Bone marrow (tissue), 2 donors: ENCODE data around the gene RALB.
"Not testable (repeated sequence)": the region's sequence is repeated elsewhere in the genome, so short reads cannot be mapped to it uniquely, and the experiment has no call there.

ENCODE experiments used
- DNase-seq, 2 donors: peaks; one replicate each; lab custom pipeline; 2025; lab: John Stamatoyannopoulos, UW

RALB gene

DNA sequence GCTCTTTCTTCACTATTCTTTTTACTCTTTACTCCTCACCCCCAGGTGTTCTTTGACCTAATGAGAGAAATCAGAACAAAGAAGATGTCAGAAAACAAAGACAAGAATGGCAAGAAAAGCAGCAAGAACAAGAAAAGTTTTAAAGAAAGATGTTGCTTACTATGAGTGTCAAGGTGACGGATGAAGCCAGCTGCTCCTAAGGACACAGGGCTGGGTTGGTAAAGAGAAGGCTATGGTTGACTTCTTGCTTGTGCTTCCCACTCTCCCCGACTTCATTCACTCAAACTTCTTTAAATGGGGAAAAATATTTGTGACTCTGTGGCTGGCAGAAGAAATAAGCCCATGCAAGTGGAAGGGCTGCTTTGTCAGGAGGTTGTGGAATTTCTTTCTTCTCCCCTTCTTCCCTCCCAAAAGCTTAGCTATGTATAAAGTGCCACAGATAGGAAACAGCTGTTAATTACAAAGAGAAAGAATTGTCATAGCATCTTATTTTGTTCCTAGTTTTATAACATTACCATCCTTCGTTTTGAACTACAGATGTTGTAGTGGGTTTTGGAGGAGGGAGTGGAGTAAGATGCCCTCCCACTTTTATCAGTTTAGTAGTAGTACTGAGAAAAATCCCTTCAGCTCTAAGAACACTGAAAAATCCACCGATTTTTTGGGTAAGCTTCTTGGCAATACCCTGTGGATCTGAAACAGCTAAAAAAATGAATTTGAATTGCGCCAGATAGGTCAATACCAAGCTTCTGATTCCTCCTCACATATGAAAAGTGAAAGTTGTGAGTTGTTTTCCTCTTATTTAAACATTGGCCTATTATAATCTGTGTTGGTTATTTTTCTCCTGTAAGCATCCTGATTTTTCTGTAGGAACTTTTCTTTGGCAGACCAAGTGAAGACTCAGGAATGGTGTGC lies 40.7 kb downstream of the RALB start:
- no peak for DNase-seq

DNA sequence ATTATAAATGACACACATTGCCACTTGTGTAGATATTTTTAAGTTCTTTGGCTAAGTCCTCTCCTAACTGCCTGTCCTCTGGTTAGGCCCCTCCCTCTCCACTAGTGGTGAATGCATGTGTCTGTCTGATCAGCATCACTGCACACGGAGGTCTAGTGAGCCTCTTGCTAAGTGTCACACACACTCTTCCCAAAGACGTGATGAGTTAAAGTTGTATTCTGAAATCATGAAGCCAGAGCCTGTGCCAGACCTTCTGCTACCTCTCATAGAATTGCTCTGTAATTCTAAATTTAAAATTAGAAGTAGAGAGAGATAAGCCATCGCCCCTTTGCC lies 41.3 kb downstream of the RALB start:
- no peak for DNase-seq

GRCh38 chr2:120298173-120298835 lies 45.7 kb downstream of the RALB start:
- no peak for DNase-seq

DNA sequence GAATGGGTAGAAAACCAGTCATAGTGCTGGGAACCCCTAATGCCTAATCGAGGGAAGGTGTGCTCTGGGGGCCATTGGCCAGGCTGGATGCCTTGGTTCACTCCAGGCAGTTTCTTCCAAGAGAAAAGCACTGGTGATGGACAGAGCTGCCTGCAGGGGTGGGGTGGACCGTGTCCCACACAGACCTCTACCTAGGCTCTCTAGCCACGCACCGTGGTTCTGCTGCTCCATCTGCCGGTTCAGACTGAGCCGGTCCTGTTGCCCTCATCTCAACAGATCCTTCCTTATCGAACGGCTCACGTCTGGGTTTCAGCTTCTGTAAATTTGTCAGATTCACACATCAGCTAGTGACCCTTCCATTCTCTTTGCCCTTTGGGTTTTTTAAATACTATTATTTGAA lies 46.4 kb downstream of the RALB start:
- no peak for DNase-seq

DNA sequence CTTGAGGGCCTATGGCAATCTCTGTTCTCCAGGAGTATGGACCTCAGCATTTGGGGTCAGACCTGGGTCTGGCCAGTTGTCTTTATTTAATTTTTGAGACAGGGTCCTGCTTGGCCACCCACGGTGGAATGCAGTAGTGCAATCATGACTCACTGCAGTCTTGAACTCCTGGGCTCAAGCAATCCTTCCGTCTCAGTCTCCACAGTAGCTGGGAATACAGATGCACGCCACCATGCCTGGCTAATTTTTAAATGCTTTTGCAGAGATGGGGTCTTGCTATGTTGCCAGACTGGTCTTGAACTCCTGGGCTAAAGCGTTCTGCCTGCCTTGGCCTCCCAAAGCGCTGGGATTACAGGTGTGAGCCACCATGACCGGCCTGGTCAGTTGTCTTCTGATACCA lies 46.9 kb downstream of the RALB start:
- DNase-seq: no peak

GRCh38 chr2:120300385-120300784 lies 47.7 kb downstream of the RALB start:
- no peak for DNase-seq

DNA sequence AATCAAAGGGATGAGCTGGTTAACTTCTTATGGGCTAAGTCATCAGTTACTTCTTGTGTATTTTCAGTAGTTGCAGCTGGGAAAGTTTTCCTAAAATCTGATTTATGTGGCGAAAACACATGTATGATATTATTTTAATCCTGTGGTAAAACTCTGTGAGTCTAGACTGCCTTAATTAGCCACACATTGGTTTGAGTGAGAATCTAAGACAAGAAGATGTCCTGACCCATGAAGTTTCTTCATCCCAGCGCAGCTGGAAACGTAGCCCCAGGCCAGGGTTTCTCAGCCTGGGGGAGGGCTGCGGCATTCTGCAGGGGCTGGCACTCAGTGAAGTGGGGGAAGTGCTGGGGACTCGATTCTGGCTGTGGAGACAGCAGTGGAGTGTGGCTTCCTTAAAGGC lies 48.6 kb downstream of the RALB start:
- DNase-seq: no peak

GRCh38 chr2:120302301-120302700 lies 49.6 kb downstream of the RALB start:
- DNase-seq: no peak

DNA sequence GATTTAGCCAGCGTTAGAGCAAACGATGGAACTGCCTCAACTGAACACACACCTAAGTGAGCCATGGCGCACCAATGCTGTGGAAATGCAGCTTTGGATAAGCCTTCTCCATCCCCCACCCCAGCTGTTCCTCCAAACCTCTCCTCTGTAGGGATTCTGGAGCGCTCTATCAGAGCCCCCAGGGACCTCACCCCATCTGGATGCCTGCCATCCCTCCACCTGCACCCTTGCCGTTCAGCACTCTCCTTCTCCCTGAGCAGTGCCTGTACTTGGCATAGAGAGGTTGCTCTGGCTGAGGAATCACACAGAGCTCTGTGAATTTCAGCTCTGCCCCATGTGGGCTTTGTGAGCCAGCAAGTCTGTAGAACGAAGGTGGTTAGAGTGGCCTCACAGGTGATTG lies 50.5 kb downstream of the RALB start:
- DNase-seq: no peak

DNA sequence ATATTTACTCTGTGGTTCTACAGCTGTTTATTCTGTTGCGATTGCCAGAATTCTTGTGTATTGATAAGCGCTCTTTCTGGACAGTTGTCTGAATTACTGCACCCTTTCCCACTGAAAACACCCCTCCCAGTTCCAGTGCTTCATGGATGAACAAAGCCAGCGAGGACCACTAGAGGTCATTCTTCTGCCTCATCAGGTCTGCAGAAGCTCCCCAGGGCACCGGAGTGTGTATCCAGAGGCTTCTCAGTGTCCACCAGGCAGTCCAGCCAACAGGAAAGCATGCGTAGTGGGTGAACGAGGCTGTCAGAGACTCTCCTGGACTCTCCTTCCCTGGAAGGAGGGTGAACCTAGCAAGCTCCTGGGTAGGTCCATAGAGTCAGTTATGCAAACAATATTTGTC lies 52.6 kb downstream of the RALB start:
- no peak for DNase-seq

DNA sequence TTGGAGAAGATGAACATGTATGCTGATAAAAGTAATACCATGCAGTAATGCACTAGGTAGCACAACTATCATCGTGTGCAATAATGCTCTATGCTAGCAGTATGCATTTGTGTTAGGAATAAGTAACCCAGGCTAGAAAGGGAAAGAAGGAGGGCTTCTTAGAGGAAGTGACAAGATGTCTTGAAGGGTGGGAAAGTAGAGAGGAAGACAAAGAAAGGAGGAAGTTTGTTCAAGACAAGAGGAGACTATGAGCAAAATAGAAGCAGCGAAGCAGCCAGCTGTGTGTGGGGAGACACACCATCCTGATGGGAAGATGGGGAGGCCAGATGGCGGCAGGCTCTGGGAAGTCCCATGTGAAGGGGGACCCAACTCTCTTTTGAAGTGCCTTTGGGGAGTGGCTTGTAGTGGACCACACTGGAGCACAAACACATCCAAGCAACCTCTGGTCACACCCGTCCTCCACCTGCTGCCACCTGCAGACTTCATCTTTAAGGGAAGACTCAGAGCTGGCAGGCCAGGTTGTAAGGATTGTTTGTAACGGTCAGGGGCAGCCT lies 53.4 kb downstream of the RALB start:
- peak in 1 of 2 donors; percentile 28 for DNase-seq

- no peak for DNase-seq
Observed at GRCh38 chr2:120307482-120307881, 54.8 kb downstream of the RALB start.

DNA sequence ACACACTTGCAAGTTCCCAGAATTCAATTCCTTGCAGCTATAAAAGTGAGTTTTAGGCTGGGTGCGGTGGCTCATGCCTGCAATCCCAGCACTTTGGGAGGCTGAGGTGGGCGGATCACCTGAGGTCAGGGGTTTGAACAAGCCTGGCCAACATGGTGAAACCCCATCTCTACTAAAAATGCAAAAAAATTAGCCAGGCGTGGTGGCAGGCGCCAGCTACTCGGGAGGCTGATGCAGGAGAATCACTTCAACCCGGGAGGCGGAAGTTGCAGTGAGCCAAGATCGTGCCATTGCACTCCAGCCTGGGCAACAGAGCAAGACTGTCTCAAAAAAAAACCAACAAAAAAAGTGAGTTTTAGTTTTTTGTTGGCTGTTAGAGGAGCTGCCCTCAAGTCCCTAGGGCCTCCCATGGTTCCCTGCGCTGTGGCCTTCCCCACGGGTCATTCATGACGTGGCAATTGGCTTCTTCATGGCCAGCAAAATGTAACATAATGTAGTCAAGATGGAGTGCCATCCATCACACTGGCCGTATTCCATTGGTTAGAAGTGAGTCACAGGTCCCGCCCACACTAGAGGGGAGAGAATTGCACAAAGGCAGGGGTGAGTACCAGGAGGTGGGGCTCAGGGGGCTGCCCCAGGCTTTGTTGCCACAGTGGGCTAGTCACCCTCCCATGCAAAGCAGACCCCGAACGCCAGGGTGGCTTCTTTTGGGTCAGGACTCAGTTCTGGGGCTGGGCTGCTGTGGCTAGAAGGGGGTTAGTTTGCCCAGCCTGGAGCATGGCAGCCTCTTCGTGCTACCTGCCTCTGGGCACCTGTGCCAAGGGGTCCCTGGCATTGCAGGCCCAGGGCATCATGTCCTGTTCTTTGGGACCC lies 55.6 kb downstream of the RALB start:
- no peak for DNase-seq

DNA sequence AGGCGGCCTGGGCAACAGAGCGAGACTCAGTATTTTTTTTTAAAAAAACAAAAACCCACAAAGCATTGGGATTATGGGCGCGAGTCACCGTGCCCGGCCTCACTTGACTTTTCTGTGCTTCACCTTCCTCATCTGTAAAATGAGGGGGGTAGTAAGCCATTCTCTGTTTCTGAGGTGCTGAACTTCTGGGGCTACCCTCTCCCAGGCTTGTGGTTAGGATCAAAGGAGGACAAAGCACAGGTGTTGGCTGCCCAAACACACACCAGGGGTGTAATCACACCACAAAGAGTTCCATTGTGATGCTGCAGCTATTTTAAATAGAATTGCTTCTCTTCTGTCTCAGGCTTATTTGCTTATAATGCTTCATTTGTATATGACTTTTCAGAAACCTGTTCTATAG lies 57.5 kb downstream of the RALB start:
- DNase-seq: no peak

DNA sequence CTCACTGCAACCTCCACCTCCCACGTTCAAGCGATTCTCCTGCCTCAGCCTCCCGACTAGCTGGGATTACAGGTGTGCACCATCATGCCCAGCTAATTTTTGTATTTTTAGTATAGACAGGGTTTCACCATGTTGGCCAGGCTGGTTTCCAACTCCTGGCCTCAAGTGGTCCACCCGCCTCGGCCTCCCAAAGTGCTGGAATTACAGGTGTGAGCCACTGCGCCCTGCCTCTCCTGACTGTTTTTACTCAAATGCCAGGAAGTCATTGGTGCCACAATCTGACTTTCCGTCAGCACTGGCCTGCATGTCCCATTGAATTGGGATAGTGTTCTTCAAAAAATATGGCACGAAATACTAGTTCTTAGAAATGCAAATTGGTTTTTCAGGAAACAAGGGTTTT lies 58.2 kb downstream of the RALB start:
- DNase-seq: not testable (repeated sequence)

GRCh38 chr2:120312076-120312475 lies 59.4 kb downstream of the RALB start:
- DNase-seq: no peak

- peak; percentile 18 to 57 for DNase-seq
Observed at GRCh38 chr2:120312860-120313694, 60.4 kb downstream of the RALB start.

DNA sequence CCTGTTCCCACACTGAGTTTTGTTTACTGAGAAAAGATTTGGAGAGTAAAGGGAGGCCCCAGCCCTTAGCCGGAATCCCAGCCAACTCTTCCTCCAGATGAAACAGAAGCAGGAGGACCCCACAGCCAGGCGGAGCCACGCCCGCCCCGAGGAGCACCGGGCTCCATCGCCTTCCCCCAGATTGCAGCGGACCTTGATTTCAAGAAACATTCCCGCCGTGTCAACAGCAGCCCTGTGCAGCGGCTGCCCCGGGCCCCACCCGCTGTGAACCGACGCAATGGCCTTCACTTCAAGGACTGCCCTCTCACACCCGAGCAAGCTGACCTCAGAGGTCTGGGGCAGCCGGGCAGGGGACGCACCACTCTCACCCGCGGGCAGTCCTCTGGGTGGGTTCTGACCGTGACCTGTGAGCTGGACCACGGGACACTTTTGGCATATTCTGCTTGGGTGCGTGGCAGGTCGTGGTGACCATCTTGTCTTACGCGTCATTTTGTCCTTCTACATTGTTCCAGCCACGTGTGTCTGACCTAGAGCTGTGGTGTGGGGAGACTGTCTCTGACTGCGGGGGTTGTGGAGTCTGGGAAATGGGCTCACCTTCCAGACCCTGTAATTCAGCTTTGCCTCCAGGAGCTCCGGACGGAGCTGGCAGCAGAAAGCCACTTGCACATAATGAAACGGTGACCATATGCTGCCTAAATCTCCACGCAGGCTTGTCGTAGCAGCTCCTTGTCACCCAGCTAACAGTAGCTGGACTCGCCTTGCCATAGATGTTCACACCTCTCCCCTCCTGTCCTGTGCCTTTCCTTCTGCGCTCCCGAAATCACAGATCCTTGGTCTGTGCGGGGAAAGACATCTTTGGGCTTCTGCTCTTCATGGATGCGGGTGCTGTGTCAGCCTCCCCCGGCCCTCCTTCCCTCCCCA lies 61.3 kb downstream of the RALB start:
- DNase-seq: no peak

GRCh38 chr2:120314690-120315366 lies 62.2 kb downstream of the RALB start:
- DNase-seq: no peak
